HepG2 (cell line): ENCODE measurements around the gene CPT1A. TPM values are rescaled to one million over a fixed set of nuclear protein-coding genes. Genes with fewer than 3 reads are reported as not detected.

ENCODE experiments used
- ATAC-seq: fragments of 200-7000 bp; cut with Tn5 transposase; 3 replicates; pipeline ENCODE4 v1.9.1; 2020; ENCODE audit warnings: mild to moderate bottlenecking, moderate library complexity
- BruUV-seq: library from RNA; stranded (reverse); fragments of 400-500 nt; replicated peaks from 2 replicates; lab custom pipeline; 2021; lab: Mats Ljungman, UMichigan
- CTCF ChIA-PET: fragments of 300-600 bp; formaldehyde crosslinking; extraction: SDS; loops from one replicate; lab custom pipeline; 2021; ENCODE audit warnings: low total read pairs, inconsistent platforms, low intra/inter-chr PET ratio; lab: Yijun Ruan, JAX
- POLR2A ChIA-PET: fragments of 350-600 bp; sonication (Branson Sonifier 250); formaldehyde crosslinking; loops from one replicate; lab custom pipeline; 2020; ENCODE audit warnings: antibody characterized with exemption, inconsistent platforms; lab: Yijun Ruan, JAX
- DNase-seq: peaks from one replicate; pipeline ENCODE4 v3.0.0-alpha.2; 2015; ENCODE audit warnings: low spot score
- FAIRE-seq: peaks from 3 replicates; lab custom pipeline; 2011; peaks lifted over from hg19 to GRCh38; lab: Jason Lieb, UNC
- H2AFZ ChIP-seq: one replicate; pipeline ENCODE4 v1.6.1; 2011; ENCODE audit warnings: low read length, inconsistent platforms
- H3K27ac ChIP-seq: fragments of 300-600 bp; 3 replicates; pipeline ENCODE4 v1.8.0; 2011; ENCODE audit warnings: mixed run types, mild to moderate bottlenecking, mixed read lengths, low read length, inconsistent platforms; ENCODE audit not compliant: insufficient read depth; ENCODE audit errors: extremely low read length
- H3K27me3 ChIP-seq, 2 experiments: fragments of 200-600 bp in 1 of 2; 2 replicates in 1 of 2; 3 replicates in 1 of 2; pipeline versions ENCODE4 v1.6.0 to v1.8.0; 2011; ENCODE audit warnings: low read length in 2 of 2, mild to moderate bottlenecking in 2 of 2, moderate library complexity in 2 of 2, inconsistent platforms in 1 of 2; ENCODE audit not compliant: insufficient read depth in 2 of 2, control insufficient read depth in 1 of 2
- H3K36me3 ChIP-seq, 2 experiments: fragments of 200-600 bp in 1 of 2; replicated peaks in 1 of 2; 2 replicates in 1 of 2; 3 replicates in 1 of 2; pipeline versions ENCODE4 v1.5.1 to v1.8.0; 2011; ENCODE audit warnings: low read length in 2 of 2, inconsistent platforms in 1 of 2; ENCODE audit not compliant: insufficient read depth in 2 of 2, control insufficient read depth in 1 of 2
- H3K4me1 ChIP-seq: 2 replicates; pipeline ENCODE4 v1.5.1; 2012; ENCODE audit warnings: low read length, inconsistent platforms; ENCODE audit not compliant: insufficient read depth
- H3K4me2 ChIP-seq: 2 replicates; pipeline ENCODE4 v1.6.0; 2011; ENCODE audit warnings: low read depth, low read length, inconsistent platforms
- H3K4me3 ChIP-seq, 3 experiments: fragments of 200-600 bp in 1 of 3; sonication (generic), shearing (Covaris generic) in 1 of 3; replicated peaks in 1 of 3; 2 replicates each; pipeline ENCODE4 v1.5.1; 2011 to 2016; ENCODE audit warnings: low read length in 3 of 3, inconsistent platforms in 2 of 3, low read depth in 2 of 3, mild to moderate bottlenecking in 2 of 3, control low read depth in 1 of 3, mixed read lengths in 1 of 3; ENCODE audit not compliant: insufficient read depth in 1 of 3
- H3K79me2 ChIP-seq: one replicate; pipeline ENCODE4 v1.6.1; 2011; ENCODE audit warnings: low read length, inconsistent platforms; ENCODE audit not compliant: insufficient read depth
- H3K9ac ChIP-seq: 2 replicates; pipeline ENCODE4 v1.6.0; 2011; ENCODE audit warnings: mild to moderate bottlenecking, low read depth, low read length, inconsistent platforms; ENCODE audit not compliant: insufficient read depth
- H3K9me3 ChIP-seq: 2 replicates; pipeline ENCODE4 v1.5.1; 2012; ENCODE audit warnings: mild to moderate bottlenecking, low read length
- H4K20me1 ChIP-seq: 2 replicates; pipeline ENCODE4 v1.6.0; 2011; ENCODE audit warnings: inconsistent platforms, mild to moderate bottlenecking, low read length, moderate library complexity; ENCODE audit not compliant: insufficient read depth
- ATF3 ChIP-seq: sonication (generic); formaldehyde crosslinking; IDR thresholded peaks from 2 replicates; pipeline ENCODE4 v1.4.0; 2020; ENCODE audit warnings: missing genetic modification reagents
- GMEB1 ChIP-seq: sonication (generic); formaldehyde crosslinking; IDR thresholded peaks from 2 replicates; pipeline ENCODE4 v1.5.1; 2020; ENCODE audit warnings: missing genetic modification reagents, mild to moderate bottlenecking, borderline replicate concordance
- JUNB ChIP-seq: sonication (generic); formaldehyde crosslinking; IDR thresholded peaks from 2 replicates; pipeline ENCODE4 v1.8.0; 2022; ENCODE audit warnings: missing genetic modification reagents, mild to moderate bottlenecking, borderline replicate concordance
- JUND ChIP-seq: sonication (generic); formaldehyde crosslinking; IDR thresholded peaks from 2 replicates; pipeline ENCODE4 v1.8.0; 2022; ENCODE audit warnings: mild to moderate bottlenecking, missing genetic modification reagents
- KDM4B ChIP-seq: sonication (generic); formaldehyde crosslinking; IDR thresholded peaks from 2 replicates; pipeline ENCODE4 v1.4.0; 2020; ENCODE audit warnings: missing genetic modification reagents
- MED13 ChIP-seq: sonication (generic); formaldehyde crosslinking; IDR thresholded peaks from 2 replicates; pipeline ENCODE4 v1.5.0; 2020; ENCODE audit warnings: missing genetic modification reagents
- SIX1 ChIP-seq: sonication (generic); formaldehyde crosslinking; IDR thresholded peaks from 2 replicates; pipeline ENCODE4 v1.4.0; 2020; ENCODE audit warnings: missing genetic modification reagents, borderline replicate concordance
- SP1 ChIP-seq, 2 experiments: fragments of 450-650 bp in 1 of 2; sonication (generic) in 1 of 2; formaldehyde crosslinking in 1 of 2; IDR thresholded peaks; 2 replicates each; pipeline versions ENCODE4 v1.4.0 to v1.6.1; 2016 to 2020; ENCODE audit warnings: missing genetic modification reagents in 1 of 2
- ZMYM3 ChIP-seq: sonication (generic); formaldehyde crosslinking; IDR thresholded peaks from 2 replicates; pipeline ENCODE4 v1.5.1; 2020; ENCODE audit warnings: mild to moderate bottlenecking, missing genetic modification reagents
- ZNF138 ChIP-seq: sonication (generic); formaldehyde crosslinking; IDR thresholded peaks from 2 replicates; pipeline ENCODE4 v1.5.0; 2020; ENCODE audit warnings: mild to moderate bottlenecking, low read depth, missing genetic modification reagents
- ZNF326 ChIP-seq: sonication (generic); formaldehyde crosslinking; IDR thresholded peaks from 2 replicates; pipeline ENCODE4 v1.4.0; 2020; ENCODE audit warnings: missing genetic modification reagents, borderline replicate concordance
- ZNF329 ChIP-seq: sonication (generic); formaldehyde crosslinking; IDR thresholded peaks from 2 replicates; pipeline ENCODE4 v1.9.0; 2021; ENCODE audit warnings: low read depth, mild to moderate bottlenecking, missing genetic modification reagents
- ZNF556 ChIP-seq: sonication (generic); formaldehyde crosslinking; IDR thresholded peaks from 2 replicates; pipeline ENCODE4 v1.4.0; 2020; ENCODE audit warnings: mild to moderate bottlenecking, missing genetic modification reagents, borderline replicate concordance
- ZNF558 ChIP-seq: sonication (generic); formaldehyde crosslinking; IDR thresholded peaks from 2 replicates; pipeline ENCODE4 v1.9.0; 2022; ENCODE audit warnings: mild to moderate bottlenecking, missing genetic modification reagents, borderline replicate concordance
- ZNF749 ChIP-seq: sonication (generic); formaldehyde crosslinking; IDR thresholded peaks from 2 replicates; pipeline ENCODE4 v1.8.0; 2022; ENCODE audit warnings: mild to moderate bottlenecking, missing genetic modification reagents, moderate library complexity, borderline replicate concordance
- ZSCAN25 ChIP-seq: sonication (generic); formaldehyde crosslinking; IDR thresholded peaks from 2 replicates; pipeline ENCODE4 v1.8.0; 2022; ENCODE audit warnings: mild to moderate bottlenecking, missing genetic modification reagents
- WGBS: methylation state at CpG from one replicate; pipeline ENCODE4 v1.1.6; 2017; ENCODE audit warnings: low lambda C conversion rate; 5-methylcytosine and 5-hydroxymethylcytosine counted together
- in situ Hi-C: cut with HindIII; loops from 2 replicates; pipeline ENCODE4 v1.10.0; 2017; ENCODE audit warnings: low pct_unique_long_range_greater_than_20kb; ENCODE audit not compliant: extremely low pct_ligation_motif_present
- intact Hi-C: fragments of 100-400 bp; cut with micrococcal nuclease; formaldehyde crosslinking; loops from one replicate; pipeline ENCODE4 v1.10.0; 2022; ENCODE audit not compliant: unreplicated experiment
- polyA plus RNA-seq, 8 experiments: library from polyadenylated mRNA; depleted of rRNA in 3 of 8; stranded (reverse) in 7 of 8; unstranded in 1 of 8; fragments of >200 nt; fragmentation: Illumina TruSeq in 4 of 8; extraction: Trizol in 4 of 8; gene quantifications; 2 replicates each; pipeline versions ENCODE4 v1.2.1 to v1.2.3, GENCODE V29; 2011 to 2016; ENCODE audit warnings: low read depth in 4 of 8, missing spikeins in 1 of 8, mixed read lengths in 1 of 8; ENCODE audit not compliant: insufficient read depth in 1 of 8
- total RNA-seq, 5 experiments: library from RNA; depleted of rRNA; stranded (reverse); fragments of >200 nt; fragmentation: Illumina TruSeq; extraction: Trizol; gene quantifications; 2 replicates each; pipeline ENCODE4 v1.2.3, GENCODE V29; 2016; ENCODE audit warnings: low read depth in 1 of 5

The CPT1A gene
- total and polyA plus RNA-seq, 2 of the 13 experiments (the other 11 are each of a cell fraction or from before 2014, with no cell fraction given): 7.0 to 7.1 TPM

- ChIA-PET CTCF (no interaction called here), POLR2A (interaction anchor here (3.5 kb wide), 1 partner anchor 15 kb away, joined by 31 read pairs; no protein-coding TSS in a partner anchor)
- intact Hi-C loops (no loop called here), in situ Hi-C loops (no loop called here)
- no peak for TF ChIP-seq ZSCAN25 (CRISPR knock-in tag)
- peak; percentile 52; the same call in 1 of the 2 replicates for TF ChIP-seq ZMYM3 (CRISPR knock-in tag)
- DNase-seq (no peak), FAIRE-seq (no peak), ATAC-seq (no peak)
- H3K4me3 ChIP-seq: no peak overlapping the region
- no peak overlapping the region for H3K27ac ChIP-seq
- H3K36me3 ChIP-seq: no peaks in the 10 kb centered on the region
- no peak overlapping the region for H2AFZ ChIP-seq
- H3K4me1 ChIP-seq: peaks cover 45% of the 10 kb centered on the region
- H3K4me2 ChIP-seq: no peak overlapping the region
- H4K20me1 ChIP-seq: no peaks in the 10 kb centered on the region
- BruUV-seq: no TSS peak
- H3K9ac ChIP-seq: no peak overlapping the region
- H3K27me3 ChIP-seq: peaks cover 0 to 3% of the 10 kb centered on the region in 2 experiments; a peak in 1 of 5 replicates
- no peaks in the 10 kb centered on the region for H3K79me2 ChIP-seq
- H3K9me3 ChIP-seq: peaks cover 8% of the 10 kb centered on the region
- 74% methylated on average over 8 of the region's 8 CpGs for WGBS
These were observed 17.4 kb upstream of the CPT1A start for GRCh38 chr11:68859123-68859522.

- Histone ChIP-seq H3K27ac (peak overlapping the region; percentile 71), H3K36me3 (no peaks in the 10 kb centered on the region), H3K9ac (peak overlapping the region; percentile 24; the same call in 1 of the 2 replicates), H3K4me2 (peak overlapping the region; percentile 79), H3K9me3 (no peaks in the 10 kb centered on the region), H3K79me2 (no peaks in the 10 kb centered on the region), H4K20me1 (no peaks in the 10 kb centered on the region), H3K4me3 (peak overlapping the region in 2 of 3 experiments; percentile 27 to 47; a peak in 1 of 6 replicates), H3K27me3 (no peaks in the 10 kb centered on the region), H3K4me1 (peaks cover 53% of the 10 kb centered on the region), H2AFZ (no peak overlapping the region)
- 8% methylated on average over 8 of the region's 8 CpGs for WGBS
- FAIRE-seq (peak; percentile 42), DNase-seq (no peak), ATAC-seq (peak; percentile 71)
- in situ Hi-C loops (no loop called here), intact Hi-C loops (loop anchor here (2.0 kb wide), 1 partner anchor 18 kb away; no protein-coding TSS in a partner anchor)
- BruUV-seq: no TSS peak
- ChIA-PET POLR2A (interaction anchor here (0.6 to 3.5 kb wide), 2 partner anchors 13 to 48 kb away, joined by 3 to 31 read pairs; no protein-coding TSS in a partner anchor), CTCF (no interaction called here)
- TF ChIP-seq ZNF558 (CRISPR knock-in tag) (no peak), ZNF326 (CRISPR knock-in tag) (no peak), ZNF138 (CRISPR knock-in tag) (no peak), ZNF556 (CRISPR knock-in tag) (no peak), ZNF329 (CRISPR knock-in tag) (0 out of 2 replicates have a peak, but pooled peaks have one; percentile 12), JUNB (no peak), GMEB1 (CRISPR knock-in tag) (no peak), ATF3 (CRISPR knock-in tag) (no peak), JUND (CRISPR knock-in tag) (no peak), ZNF749 (no peak), KDM4B (CRISPR knock-in tag) (no peak), SP1 (IDR thresholded peaks at IDR 0.05) (no peak), SP1 (CRISPR knock-in tag; IDR thresholded peaks at IDR 0.05) (no peak), SIX1 (CRISPR knock-in tag) (no peak), MED13 (CRISPR knock-in tag) (no peak)
These were observed 15.4 kb upstream of the CPT1A start for GRCh38 chr11:68857037-68857586.
